Hepatocyte (in vitro differentiated cells): ENCODE data around the gene METTL13.

Experiments used
- EZH2phosphoT487 ChIP-seq: fragments of 200-600 bp; sonication (generic); IDR thresholded peaks from one replicate; pipeline ENCODE4 v1.6.1; 2018; ENCODE audit warnings: antibody characterized with exemption, mild to moderate bottlenecking, low read depth, moderate library complexity; ENCODE audit not compliant: unreplicated experiment, severe bottlenecking
- TF ChIP-seq, protein P1 (sequence below): fragments of 200-600 bp; sonication (generic); IDR thresholded peaks from 2 replicates; pipeline ENCODE4 v1.5.1; 2016; ENCODE audit warnings: antibody characterized with exemption, mild to moderate bottlenecking; ENCODE audit not compliant: poor library complexity

DNA sequence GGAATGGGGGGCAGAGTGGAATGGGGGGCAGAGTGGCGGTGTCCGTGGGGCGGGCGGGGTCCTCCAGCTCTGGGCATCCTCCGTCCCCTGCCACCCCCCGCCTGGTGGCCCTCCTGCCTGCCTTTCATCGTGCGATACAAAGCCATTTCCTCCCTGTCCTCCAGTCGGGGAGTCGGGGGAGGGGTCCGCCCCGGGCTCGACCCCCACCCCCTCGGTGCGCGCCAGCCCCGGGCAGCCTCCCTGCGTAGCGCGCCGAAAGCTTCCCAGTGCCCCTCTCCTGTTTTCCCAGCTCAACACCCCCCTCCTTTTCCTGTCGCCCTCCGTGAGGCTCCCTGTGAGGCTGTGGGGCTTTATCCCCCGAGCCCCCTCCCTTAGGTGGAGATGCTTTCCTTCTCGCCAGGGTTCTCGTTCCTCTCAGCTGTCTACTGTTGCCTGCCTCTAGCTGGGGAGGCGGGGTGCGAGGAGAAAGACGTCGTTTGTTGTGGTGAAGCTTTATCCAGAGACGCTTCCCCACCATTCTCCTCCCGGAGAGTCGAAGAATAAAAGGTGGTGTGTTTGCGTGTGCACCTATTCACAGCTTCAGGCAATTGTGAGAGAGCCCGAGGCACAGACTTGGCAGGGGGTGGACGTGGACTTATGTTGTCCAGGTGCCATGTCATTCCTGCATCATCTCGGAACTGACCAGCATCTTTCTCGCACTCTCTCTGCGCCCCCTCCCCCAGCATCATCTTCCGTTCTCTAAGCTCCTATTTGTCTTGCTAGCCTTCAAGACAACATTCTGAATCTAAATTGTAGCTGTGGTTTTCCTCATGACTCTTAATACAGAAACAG is 60.7 kb downstream of the METTL13 start:
- TF ChIP-seq, protein P1, sequence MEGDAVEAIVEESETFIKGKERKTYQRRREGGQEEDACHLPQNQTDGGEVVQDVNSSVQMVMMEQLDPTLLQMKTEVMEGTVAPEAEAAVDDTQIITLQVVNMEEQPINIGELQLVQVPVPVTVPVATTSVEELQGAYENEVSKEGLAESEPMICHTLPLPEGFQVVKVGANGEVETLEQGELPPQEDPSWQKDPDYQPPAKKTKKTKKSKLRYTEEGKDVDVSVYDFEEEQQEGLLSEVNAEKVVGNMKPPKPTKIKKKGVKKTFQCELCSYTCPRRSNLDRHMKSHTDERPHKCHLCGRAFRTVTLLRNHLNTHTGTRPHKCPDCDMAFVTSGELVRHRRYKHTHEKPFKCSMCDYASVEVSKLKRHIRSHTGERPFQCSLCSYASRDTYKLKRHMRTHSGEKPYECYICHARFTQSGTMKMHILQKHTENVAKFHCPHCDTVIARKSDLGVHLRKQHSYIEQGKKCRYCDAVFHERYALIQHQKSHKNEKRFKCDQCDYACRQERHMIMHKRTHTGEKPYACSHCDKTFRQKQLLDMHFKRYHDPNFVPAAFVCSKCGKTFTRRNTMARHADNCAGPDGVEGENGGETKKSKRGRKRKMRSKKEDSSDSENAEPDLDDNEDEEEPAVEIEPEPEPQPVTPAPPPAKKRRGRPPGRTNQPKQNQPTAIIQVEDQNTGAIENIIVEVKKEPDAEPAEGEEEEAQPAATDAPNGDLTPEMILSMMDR = no peak
- TF ChIP-seq EZH2phosphoT487 = no peak
